Effector memory CD4-positive, alpha-beta T cell (primary cell): ENCODE data around the gene GPATCH8.

Experiments
- DNase-seq, 3 donors: peaks; one replicate each; pipeline ENCODE4 v3.0.0-alpha.2; 2020
- H3K27ac ChIP-seq: 2 replicates; pipeline ENCODE4 v1.7.0; 2013; ENCODE audit warnings: mild to moderate bottlenecking, low read length, moderate library complexity; ENCODE audit not compliant: insufficient read depth, poor library complexity, severe bottlenecking
- H3K27me3 ChIP-seq: replicated peaks from 2 replicates; pipeline ENCODE4 v1.7.0; 2013; ENCODE audit warnings: mild to moderate bottlenecking, low read length; ENCODE audit not compliant: insufficient read depth, control insufficient read depth, poor library complexity, severe bottlenecking
- H3K36me3 ChIP-seq: 2 replicates; pipeline ENCODE4 v1.7.0; 2013; ENCODE audit warnings: mild to moderate bottlenecking, low read length, moderate library complexity; ENCODE audit not compliant: control insufficient read depth, insufficient read depth
- H3K4me1 ChIP-seq: 2 replicates; pipeline ENCODE4 v1.7.0; 2013; ENCODE audit warnings: low read length, mild to moderate bottlenecking; ENCODE audit not compliant: control insufficient read depth, insufficient read depth, poor library complexity, severe bottlenecking
- H3K4me3 ChIP-seq: 2 replicates; pipeline ENCODE4 v1.7.0; 2013; ENCODE audit warnings: low read length, low read depth, mild to moderate bottlenecking; ENCODE audit not compliant: insufficient read depth, poor library complexity, severe bottlenecking
- H3K9me3 ChIP-seq: 2 replicates; pipeline ENCODE4 v1.7.0; 2013; ENCODE audit warnings: mild to moderate bottlenecking, low read length, moderate library complexity; ENCODE audit not compliant: control insufficient read depth

The GPATCH8 gene

GRCh38 chr17:44432254-44433157 lies 70.7 kb downstream of the GPATCH8 start:
- no peak for DNase-seq
- H3K4me1 ChIP-seq = no peaks in the 10 kb centered on the region
- peaks cover 33% of the 10 kb centered on the region for H3K36me3 ChIP-seq
- no peaks in the 10 kb centered on the region for H3K9me3 ChIP-seq
- no peak overlapping the region for H3K4me3 ChIP-seq
- H3K27me3 ChIP-seq = no peaks in the 10 kb centered on the region
- no peak overlapping the region for H3K27ac ChIP-seq

DNA sequence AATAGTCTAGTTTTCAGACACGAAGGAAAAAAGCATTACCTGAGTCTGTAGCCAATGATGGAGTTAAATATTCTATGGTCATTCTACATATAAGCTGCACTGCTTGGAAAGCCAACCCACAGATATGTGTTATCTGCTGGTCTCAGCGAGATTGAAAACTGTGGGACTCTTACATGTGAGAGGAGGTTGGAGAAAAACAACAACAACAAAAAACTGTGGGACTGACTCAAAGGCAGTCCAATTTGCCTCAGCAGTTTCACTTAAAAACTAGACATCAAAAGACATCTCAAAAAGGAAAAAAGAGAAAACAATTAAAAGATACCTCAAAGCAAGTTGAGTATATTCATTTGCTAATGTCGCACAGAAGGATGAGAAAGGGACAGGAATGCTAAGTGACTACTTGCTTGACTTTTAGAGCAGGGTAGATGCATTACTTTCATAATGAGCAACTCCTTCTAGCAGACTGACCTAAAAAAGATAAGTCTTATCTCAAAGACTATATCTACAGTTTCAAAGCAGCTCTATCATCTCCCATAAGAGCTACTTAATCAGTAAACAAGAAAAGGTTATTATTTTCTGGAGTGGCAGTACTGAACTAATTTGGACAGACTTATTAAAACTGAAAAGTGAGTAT lies 78.3 kb downstream of the GPATCH8 start:
- no peak for DNase-seq
- Histone ChIP-seq H3K4me3 (no peak overlapping the region), H3K27me3 (no peaks in the 10 kb centered on the region), H3K27ac (no peak overlapping the region), H3K36me3 (peaks cover 41% of the 10 kb centered on the region), H3K9me3 (no peaks in the 10 kb centered on the region), H3K4me1 (no peaks in the 10 kb centered on the region)

DNA sequence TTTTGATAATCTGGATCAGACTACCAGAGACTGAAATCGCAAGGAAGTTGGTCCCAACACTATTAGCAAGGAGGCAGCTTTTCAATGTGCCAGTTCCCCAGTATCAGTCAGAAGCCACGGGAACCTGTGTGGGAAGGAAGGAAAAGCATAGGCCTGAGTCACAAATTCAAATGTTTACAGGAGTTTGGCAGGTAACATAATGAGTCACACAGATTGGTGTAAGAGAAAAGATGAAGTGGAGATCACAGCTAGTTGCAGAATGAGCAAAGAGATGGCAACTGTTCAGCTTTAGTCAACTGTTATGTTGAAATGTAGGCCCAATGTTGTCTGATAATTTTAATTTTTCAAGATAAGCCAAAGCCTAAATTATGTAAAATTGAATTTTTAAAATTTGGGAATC lies 85.7 kb downstream of the GPATCH8 start:
- Histone ChIP-seq H3K27ac (no peak overlapping the region), H3K4me1 (no peaks in the 10 kb centered on the region), H3K4me3 (no peak overlapping the region), H3K36me3 (peaks cover 13% of the 10 kb centered on the region), H3K27me3 (no peaks in the 10 kb centered on the region), H3K9me3 (no peaks in the 10 kb centered on the region)
- DNase-seq = no peak

DNA sequence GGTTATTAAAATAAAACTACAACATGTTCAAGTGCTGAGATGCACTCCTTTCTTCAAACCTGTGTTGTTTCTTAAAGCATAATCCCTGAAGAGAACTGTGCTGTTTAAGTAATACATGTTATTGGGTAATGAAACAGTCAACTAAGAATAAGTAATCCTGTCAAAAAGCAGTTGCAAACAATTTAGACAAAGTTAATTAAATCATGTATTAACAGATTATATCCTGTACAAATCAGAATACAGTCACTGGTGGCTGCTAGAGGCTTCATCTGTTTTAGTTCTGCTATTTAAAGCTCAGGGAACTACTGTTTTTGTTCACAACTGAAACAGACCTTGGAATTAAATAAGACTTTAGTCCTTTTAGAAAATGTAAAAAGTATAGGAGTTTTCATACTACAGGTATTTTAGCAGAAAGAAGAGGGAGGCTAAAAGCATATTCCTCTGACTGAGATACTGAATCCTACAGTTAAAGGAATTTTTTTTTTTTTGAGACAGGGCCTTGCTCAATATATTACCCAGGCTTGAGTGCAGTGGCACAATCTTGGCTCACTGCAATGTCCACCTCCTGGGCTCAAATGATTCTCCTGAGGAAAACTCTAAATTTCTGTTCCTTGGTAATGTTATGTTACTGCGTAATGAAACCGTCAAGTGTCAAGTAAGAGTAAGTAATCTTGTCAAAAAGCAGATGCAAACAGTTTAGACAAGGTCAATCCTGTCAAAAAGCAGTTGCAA lies 86.5 kb downstream of the GPATCH8 start:
- no peaks in the 10 kb centered on the region for H3K9me3 ChIP-seq
- H3K4me1 ChIP-seq = no peaks in the 10 kb centered on the region
- H3K36me3 ChIP-seq = peaks cover 13% of the 10 kb centered on the region
- no peak overlapping the region for H3K4me3 ChIP-seq
- DNase-seq = no peak
- no peak overlapping the region for H3K27ac ChIP-seq
- H3K27me3 ChIP-seq = no peaks in the 10 kb centered on the region

GRCh38 chr17:44414394-44415155 lies 88.6 kb downstream of the GPATCH8 start:
- no peak overlapping the region for H3K27ac ChIP-seq
- H3K4me1 ChIP-seq = no peaks in the 10 kb centered on the region

GRCh38 chr17:44409309-44410028 lies 93.7 kb downstream of the GPATCH8 start:
- H3K36me3 ChIP-seq = peaks cover 4% of the 10 kb centered on the region
- H3K9me3 ChIP-seq = no peaks in the 10 kb centered on the region
- no peak overlapping the region for H3K4me3 ChIP-seq
- DNase-seq = no peak
- H3K4me1 ChIP-seq = no peaks in the 10 kb centered on the region
- no peak overlapping the region for H3K27ac ChIP-seq
- H3K27me3 ChIP-seq = no peaks in the 10 kb centered on the region

More at GRCh38 chr17:44414394-44415155, 88.6 kb downstream of the GPATCH8 start:
- Histone ChIP-seq H3K4me3 (no peak overlapping the region), H3K9me3 (no peaks in the 10 kb centered on the region), H3K36me3 (peaks cover 7% of the 10 kb centered on the region), H3K27me3 (no peaks in the 10 kb centered on the region)
- no peak for DNase-seq

DNA sequence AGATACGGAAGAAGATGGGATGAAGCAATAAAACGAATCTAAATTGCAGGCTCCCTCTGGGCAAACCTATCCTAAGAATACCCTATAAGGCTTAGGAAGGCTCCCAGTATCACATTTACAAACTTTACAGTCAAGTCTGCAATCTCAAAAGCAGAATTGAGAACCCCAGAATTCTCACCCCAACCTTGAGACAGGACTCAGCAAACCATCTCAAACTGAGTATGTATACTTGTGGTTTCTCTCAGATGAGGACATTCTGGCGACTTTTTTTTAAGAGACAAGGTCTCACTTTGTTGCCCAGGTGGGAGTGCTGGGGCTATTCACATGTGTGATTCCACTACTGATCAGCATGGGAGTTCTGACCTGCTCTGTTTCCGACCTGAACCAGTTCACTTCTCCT lies 94.4 kb downstream of the GPATCH8 start:
- H3K27ac ChIP-seq = no peak overlapping the region
- no peaks in the 10 kb centered on the region for H3K4me1 ChIP-seq
- no peak for DNase-seq
- no peaks in the 10 kb centered on the region for H3K9me3 ChIP-seq
- H3K27me3 ChIP-seq = no peaks in the 10 kb centered on the region
- H3K4me3 ChIP-seq = no peak overlapping the region
- peaks cover 11% of the 10 kb centered on the region for H3K36me3 ChIP-seq

GRCh38 chr17:44402564-44403172 lies 100.5 kb downstream of the GPATCH8 start:
- Histone ChIP-seq H3K9me3 (no peaks in the 10 kb centered on the region), H3K27me3 (no peaks in the 10 kb centered on the region), H3K36me3 (peaks cover 56% of the 10 kb centered on the region), H3K27ac (no peak overlapping the region), H3K4me3 (no peak overlapping the region), H3K4me1 (no peaks in the 10 kb centered on the region)
- no peak for DNase-seq
